ENCODE data around the gene SCART1.

DNA sequence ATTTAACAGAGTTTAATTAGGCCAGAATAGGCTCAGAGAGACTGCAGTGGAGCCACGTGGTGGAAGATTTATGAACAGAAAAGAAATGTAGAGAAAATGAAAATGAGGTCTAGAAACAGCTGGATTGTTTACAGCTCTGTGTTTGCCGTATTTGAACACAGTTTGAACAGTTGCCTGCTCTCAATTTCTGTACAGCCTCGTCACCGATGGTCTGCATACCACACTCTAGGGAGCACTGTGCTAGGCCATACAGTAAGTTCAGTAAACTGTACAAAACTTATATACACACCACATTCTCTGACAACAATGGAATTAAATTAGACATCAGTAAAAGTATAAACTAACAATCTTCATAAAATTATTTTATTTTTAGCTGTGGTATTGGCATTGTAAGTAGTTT lies 62.3 kb downstream of the SCART1 start:
- TF ChIP-seq POLR2AphosphoS5 (IDR thresholded peaks at IDR 0.05; ENCODE audit: insufficient read depth, low read depth, low read length) (no peak), EZH2 (IDR thresholded peaks at IDR 0.05; ENCODE audit: borderline replicate concordance, low read depth, low read length, severe bottlenecking) (no peak)
